ENCODE measurements around the gene ATP2A1. TPM values are rescaled to one million over a fixed set of nuclear protein-coding genes. Genes with fewer than 3 reads are reported as not detected.
A peak's percentile ranks its signal among the peaks of the same experiment; 100 is the strongest.

Gene ATP2A1
- 0.48 TPM in 1 of 2 replicates, not detected in the other for total RNA-seq (2014; rRNA removed; shearing (Covaris generic))

GRCh38 chr16:28878083-28878926 is at the start of gene ATP2A1:
Gene ATP2A1, plus strand, starts transcription at chr16:28878488. Its CDS starts 184 bp downstream, at chr16:28878672.
- no peak for DNase-seq (ENCODE audit: low read depth)

- no peak for DNase-seq (ENCODE audit: low read depth)
These were observed 48.5 kb upstream of the ATP2A1 start for GRCh38 chr16:28829747-28830146.

DNA sequence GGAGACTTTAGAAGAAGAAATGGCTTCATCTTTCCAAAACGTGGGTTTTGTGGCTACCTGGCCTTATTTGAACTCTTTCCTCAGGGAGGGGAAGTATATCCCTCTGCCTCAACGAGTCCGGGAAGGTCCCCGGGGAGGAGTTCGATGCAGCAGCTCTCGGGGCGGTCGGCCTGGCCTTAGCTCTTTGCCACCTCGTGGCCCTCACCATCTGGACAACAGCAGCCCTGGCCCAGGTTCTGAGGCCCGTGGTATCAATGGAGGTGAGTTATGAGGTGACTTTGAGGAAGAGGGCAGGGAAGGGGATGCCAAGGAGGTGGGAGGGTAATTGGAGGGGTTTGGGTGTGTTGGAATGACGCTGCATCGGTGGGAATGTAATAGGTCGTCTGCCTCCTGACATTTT is 47.8 kb upstream of the ATP2A1 start:
- DNase-seq (ENCODE audit: low read depth), result no peak

GRCh38 chr16:28834349-28834748 is 43.9 kb upstream of the ATP2A1 start:
- no peak for DNase-seq (ENCODE audit: low read depth)

GRCh38 chr16:28834873-28835863 is 43.1 kb upstream of the ATP2A1 start:
- DNase-seq (ENCODE audit: low read depth), result no peak

DNA sequence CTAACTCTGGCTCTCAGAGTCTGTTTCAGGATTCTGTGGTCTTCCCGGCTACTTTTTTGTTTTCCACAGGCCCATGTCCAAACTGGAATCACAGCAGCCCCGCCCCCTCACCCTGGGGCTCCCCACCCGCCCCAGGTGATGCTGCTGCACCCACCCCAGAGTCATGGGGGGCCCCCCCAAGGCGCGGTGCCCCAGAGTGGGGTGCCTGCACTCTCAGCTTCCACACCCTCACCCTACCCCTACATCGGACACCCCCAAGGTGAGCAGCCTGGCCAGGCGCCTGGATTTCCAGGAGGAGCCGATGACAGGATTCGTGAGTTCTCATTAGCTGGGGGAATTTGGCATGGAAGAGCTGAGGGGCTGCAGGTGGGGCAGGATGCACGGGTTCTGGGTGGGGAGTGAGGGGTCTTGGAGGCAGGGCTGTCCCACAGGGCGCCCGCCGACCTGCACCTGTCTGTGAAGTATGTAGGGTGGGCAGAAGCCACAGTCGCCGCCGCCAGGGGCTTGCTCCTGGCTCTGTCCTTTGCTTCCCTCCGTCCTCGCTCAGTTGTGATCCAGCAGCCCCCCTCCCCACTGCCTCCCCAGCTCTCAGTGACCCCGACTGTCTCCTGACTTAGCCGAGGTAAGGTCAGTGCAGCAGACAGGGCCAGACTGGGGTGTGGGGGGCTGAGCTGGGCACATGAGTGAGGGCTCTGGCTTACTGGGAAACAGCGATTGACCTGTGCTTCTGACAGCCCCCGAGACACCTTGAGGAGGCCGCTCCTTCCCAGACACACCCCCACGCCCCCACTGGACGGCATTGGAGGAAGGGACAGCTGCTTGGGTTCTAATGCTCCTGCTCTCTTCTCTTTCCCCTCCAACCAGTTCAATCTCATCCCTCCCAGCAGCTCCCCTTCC is 42.2 kb upstream of the ATP2A1 start:
- DNase-seq (ENCODE audit: low read depth), result no peak

DNA sequence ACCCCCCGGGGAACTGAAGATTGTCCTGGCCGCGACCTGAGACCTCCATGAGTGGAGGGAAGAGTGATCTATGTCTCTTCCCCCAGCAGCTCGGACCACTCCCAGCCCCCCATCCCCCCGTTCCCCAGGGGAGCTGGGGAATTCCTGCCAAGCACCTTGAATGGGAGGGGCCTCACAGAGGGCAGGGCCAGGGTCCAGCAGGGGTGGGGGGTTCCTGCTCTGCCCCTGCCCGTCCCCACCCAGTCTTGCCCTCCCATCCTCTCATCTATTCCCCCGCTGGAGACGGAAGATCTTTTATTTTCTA is 41.6 kb upstream of the ATP2A1 start:
- DNase-seq (ENCODE audit: low read depth), result no peak

DNA sequence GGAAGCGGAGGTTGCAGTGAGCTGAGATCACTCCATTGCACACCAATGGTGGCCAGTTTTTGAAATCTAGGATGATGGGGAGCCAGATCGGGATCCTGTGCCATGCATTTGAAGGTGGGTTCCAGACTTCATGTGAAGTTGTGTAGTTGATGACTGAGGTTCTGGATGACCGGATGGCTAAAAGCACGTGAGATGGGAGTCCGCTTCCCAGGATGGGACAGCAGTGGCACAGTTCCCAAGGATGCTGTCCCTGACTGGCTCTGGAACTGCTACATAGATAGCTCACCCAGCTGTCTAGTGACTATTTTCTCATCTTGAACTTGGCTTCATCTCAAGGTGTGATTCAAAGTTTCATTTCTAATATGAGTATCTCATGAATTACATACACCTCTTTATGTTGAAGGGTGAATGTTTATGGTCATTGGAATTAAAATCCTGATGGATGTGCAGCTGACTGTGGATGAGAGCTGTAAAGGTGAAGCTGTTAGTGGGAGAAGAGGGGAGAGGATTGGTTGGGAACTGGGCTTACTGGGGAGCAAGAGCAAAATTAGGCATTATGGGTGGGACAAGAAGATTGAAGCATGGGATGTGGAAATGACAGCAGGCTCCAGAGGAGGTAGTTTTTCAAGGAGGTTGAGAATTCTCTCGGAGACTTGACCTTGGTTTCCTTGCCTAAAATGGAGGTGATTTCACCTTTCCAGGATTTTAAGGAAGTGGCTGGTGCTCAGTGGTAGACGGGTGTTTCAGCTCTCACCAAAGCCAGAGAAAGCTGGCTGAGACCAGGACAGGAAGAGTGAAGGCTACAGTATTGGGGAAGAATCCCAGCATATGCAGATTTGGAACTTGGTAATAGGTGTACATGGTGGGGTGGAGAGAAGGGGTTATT is 40.4 kb upstream of the ATP2A1 start:
- DNase-seq (ENCODE audit: low read depth), result no peak

DNA sequence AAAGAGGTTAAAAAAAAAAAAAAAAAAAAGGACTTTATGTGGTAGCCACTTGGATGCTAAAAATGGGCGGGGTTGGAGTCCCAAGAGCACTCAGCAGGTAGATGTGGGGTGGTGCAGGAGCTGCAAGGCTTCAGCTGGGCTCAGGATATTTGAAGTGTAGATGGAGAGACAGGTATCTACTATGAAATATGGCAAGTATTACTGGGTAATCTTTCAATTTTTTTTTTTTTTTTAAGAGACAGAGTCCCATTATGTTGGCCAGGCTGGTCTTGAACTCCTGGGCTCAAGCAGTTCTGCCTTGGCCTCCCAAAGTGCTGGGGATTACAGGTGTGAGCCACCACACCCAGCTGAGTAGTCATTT is 39.8 kb upstream of the ATP2A1 start:
- DNase-seq (ENCODE audit: low read depth), result no peak

DNA sequence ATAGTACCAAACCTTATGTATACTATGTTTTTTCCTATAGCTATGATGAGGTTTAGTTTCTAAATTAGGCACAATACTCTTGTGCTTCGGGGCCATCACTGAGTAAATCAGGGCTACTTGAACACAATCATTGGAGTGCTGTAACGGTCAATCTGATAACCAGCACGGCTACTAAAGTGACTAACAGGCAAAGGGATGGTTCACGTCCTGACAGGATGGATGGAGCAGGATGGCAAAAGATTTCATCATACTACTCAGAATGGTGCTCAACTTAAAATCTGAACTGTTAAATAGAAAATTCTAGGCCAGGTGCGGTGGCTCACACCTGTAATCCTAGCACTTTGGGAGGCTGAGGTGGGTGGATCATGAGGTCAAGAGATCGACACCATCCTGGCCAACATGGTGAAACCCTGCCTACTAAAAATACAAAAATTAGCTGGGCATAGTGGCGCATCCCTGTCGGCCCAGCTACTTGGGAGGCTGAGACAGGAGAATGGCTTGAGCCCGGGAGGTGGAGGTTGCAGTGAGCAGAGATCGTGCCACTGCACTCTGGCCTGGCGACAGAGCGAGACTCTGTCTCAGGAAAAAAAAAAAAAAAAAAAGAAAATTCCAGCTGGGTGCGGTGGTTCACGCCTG is 39.2 kb upstream of the ATP2A1 start:
- DNase-seq (ENCODE audit: low read depth), result no peak

GRCh38 chr16:28839899-28840298 is 38.4 kb upstream of the ATP2A1 start:
- DNase-seq (ENCODE audit: low read depth), result no peak

- DNase-seq (ENCODE audit: low read depth), result no peak
These were observed 35.6 kb upstream of the ATP2A1 start for GRCh38 chr16:28842696-28843095.

DNA sequence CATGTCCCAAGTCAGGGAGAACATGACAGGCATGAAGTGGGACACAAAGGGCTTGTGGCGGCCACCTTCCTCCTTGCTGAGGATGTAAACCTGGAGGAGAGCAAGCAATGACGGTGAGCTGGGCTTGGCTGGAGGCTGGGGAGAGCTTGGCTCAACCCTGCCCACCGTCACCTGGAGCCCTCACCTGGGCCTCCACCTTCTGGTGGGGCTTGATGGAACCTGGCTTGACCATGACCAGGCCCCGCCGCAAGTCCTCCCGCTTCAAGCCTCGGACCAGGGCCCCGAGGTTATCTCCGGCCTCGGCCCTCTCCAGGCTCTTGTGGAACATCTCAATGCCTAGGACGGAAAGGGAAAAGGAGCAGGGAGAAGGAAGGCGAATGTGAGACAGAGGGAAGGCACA is 34.5 kb upstream of the ATP2A1 start:
- no peak for DNase-seq (ENCODE audit: low read depth)

GRCh38 chr16:28844226-28844885 is 33.9 kb upstream of the ATP2A1 start:
- no peak for DNase-seq (ENCODE audit: low read depth)

DNA sequence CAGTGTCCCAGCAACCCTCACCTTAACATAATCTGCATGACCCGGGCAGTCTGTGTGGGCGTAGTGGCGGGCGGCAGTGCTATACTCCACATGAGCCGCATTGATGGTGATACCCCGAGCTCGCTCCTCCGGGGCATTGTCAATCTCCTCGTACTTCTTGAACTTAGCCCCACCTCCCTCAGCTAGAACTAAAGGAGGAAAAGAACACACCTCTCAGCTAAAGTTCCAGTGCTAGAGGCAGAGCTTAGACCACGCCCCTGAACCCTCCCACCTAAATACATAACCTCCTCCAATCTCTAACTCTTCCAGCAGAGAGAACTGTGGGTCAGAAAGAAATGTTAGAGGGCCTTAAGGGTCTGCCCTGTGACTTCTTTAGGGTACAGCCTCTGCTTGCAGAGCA is 33.0 kb upstream of the ATP2A1 start:
- DNase-seq (ENCODE audit: low read depth), result peak; percentile 55

- no peak for DNase-seq (ENCODE audit: low read depth)
These were observed 32.6 kb upstream of the ATP2A1 start for GRCh38 chr16:28845761-28846079.

GRCh38 chr16:28846080-28846932 is 32.0 kb upstream of the ATP2A1 start, which contains the start of gene TUFM:
Gene TUFM, minus strand, starts transcription at chr16:28846348. Its CDS starts 79 bp downstream, at chr16:28846269.
- DNase-seq (ENCODE audit: low read depth), result peak; percentile 98

GRCh38 chr16:28846933-28847273 is 31.4 kb upstream of the ATP2A1 start:
- DNase-seq (ENCODE audit: low read depth), result peak; percentile 18

DNA sequence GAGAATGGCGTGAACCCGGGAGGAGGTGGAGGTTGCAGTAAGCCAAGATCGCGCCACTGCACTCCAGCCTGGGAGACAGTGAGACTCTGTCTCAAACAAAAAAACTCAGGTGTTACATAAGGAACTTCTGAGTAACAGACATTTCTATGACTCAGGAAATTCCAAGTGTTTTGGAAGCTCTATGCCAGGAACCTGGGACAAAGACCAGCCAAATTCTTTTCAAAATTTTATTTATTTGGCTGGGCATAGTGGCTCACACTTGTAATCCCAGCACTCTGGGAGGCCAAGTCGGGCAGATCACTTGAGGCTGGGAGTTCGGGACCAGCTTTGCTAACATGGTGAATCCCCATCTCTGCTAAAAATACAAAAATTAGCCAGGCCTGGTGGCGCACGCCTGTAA is 19.9 kb upstream of the ATP2A1 start:
- DNase-seq (ENCODE audit: low read depth), result no peak

All from Daoy (cell line).